Measurements from ENCODE around the gene MRPS18C. TPM values are rescaled to one million over a fixed set of nuclear protein-coding genes. Genes with fewer than 3 reads are reported as not detected.
A peak's percentile ranks its signal among the peaks of the same experiment; 100 is the strongest.

MRPS18C gene
- total and polyA plus RNA-seq, 9 of the 15 experiments (the other 6 are each of a cell fraction or from before 2014, with no cell fraction given): 54.3 to 390 (median 138) TPM

DNA sequence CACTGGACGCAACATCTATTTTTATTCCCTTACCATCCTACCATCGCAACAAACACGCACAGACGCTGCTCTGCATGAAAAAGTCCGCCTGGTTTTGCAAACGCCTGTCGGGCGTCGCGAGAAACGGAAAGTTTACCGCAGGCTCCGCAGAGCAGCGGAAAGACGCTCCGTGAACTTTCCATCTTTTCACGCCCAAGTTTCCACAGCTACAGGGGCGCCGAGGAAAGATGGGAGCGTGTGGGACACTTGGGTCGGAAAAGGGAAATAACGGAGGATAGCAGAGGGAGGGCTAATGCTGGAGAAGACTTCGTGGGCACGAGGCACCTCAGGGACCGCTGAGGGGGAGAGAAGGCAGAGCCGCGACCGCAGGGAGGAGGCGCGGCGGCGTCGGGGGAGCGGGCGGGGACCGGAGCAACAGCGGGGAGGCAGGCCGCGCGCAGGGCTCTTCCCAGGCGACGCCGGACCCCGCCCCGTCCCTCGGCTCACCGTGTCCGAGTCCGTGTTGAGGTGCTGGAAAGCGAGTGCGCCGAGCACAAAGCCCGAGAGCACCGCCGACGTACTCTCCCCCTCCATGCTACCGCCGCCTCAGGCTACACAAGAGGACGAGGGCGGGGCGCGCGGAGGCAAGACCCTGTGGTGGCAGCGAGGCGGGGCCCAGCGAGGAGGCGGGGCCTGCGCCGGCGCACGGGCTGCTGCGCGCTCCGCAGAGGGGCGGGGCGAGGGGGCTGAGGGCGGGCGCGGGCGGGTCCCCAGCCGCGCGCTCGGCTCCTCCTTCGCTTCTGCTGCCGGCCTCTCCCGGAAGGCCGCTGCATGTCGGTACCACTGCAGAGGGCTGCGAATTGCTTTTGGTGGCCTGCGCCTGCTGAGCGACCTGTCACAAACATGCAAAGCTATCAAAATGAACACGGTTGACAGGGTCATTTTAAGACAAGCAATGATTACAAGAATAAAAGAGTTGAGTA is 28.9 kb downstream of the MRPS18C start, which contains the start of gene ABRAXAS1 (continued):
- TF ChIP-seq SMARCC2 (IDR thresholded peaks at IDR 0.05; ENCODE audit: low read depth) (no peak), SIRT6 (IDR thresholded peaks at IDR 0.05; ENCODE audit: low read depth, low read length) (no peak), HNRNPUL1 (IDR thresholded peaks at IDR 0.05; ENCODE audit: low read length) (no peak), HDGF (IDR thresholded peaks at IDR 0.05) (no peak), KDM2B (CRISPR knock-in tag; IDR thresholded peaks at IDR 0.05) (no peak), ZNF217 (CRISPR knock-in tag; IDR thresholded peaks at IDR 0.05) (no peak), IFI16 (CRISPR knock-in tag; IDR thresholded peaks at IDR 0.05) (no peak), NEUROD1 (IDR thresholded peaks at IDR 0.05; ENCODE audit: borderline replicate concordance, low read depth, low read length, partially characterized antibody) (peak; percentile 16), ZNF79 (CRISPR knock-in tag; IDR thresholded peaks at IDR 0.05; ENCODE audit: low read depth) (no peak), CBX1 (IDR thresholded peaks at IDR 0.05; ENCODE audit: low read depth) (peak; percentile 84), POLR2B (IDR thresholded peaks at IDR 0.05; ENCODE audit: low read depth, partially characterized antibody) (peak; percentile 63), KAT8 (IDR thresholded peaks at IDR 0.05; ENCODE audit: low read depth) (no peak), BMI1 (IDR thresholded peaks at IDR 0.05; ENCODE audit: low read length) (no peak), GATA2 (CRISPR knock-in tag; IDR thresholded peaks at IDR 0.05) (no peak), RUNX1 (IDR thresholded peaks at IDR 0.05; ENCODE audit: low read depth) (0 out of 2 replicates have a peak, but pooled peaks have one; percentile 12), PHB (CRISPR knock-in tag; IDR thresholded peaks at IDR 0.05) (no peak), ZNF699 (CRISPR knock-in tag; IDR thresholded peaks at IDR 0.05; ENCODE audit: insufficient replicate concordance) (no peak), FOXA1 (IDR thresholded peaks at IDR 0.05; ENCODE audit: borderline replicate concordance) (no peak), KDM4B (IDR thresholded peaks at IDR 0.05; ENCODE audit: borderline replicate concordance in 2 of 2, low read depth in 1 of 2) (0 out of 4 replicates have a peak, but pooled peaks of 1 of the 2 experiments have one; percentile 26), JUN (IDR thresholded peaks at IDR 0.05; ENCODE audit: borderline replicate concordance, low read depth, low read length) (no peak), JUN (CRISPR knock-in tag; IDR thresholded peaks at IDR 0.05; ENCODE audit: borderline replicate concordance) (no peak), HLTF (IDR thresholded peaks at IDR 0.05) (peak; percentile 74)
- TF ChIP-seq, protein P1, sequence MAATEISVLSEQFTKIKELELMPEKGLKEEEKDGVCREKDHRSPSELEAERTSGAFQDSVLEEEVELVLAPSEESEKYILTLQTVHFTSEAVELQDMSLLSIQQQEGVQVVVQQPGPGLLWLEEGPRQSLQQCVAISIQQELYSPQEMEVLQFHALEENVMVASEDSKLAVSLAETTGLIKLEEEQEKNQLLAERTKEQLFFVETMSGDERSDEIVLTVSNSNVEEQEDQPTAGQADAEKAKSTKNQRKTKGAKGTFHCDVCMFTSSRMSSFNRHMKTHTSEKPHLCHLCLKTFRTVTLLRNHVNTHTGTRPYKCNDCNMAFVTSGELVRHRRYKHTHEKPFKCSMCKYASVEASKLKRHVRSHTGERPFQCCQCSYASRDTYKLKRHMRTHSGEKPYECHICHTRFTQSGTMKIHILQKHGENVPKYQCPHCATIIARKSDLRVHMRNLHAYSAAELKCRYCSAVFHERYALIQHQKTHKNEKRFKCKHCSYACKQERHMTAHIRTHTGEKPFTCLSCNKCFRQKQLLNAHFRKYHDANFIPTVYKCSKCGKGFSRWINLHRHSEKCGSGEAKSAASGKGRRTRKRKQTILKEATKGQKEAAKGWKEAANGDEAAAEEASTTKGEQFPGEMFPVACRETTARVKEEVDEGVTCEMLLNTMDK (IDR thresholded peaks at IDR 0.05; ENCODE audit: borderline replicate concordance, insufficient read depth, low read depth, low read length, poor library complexity, severe bottlenecking): no peak
- TF ChIP-seq, protein P2, sequence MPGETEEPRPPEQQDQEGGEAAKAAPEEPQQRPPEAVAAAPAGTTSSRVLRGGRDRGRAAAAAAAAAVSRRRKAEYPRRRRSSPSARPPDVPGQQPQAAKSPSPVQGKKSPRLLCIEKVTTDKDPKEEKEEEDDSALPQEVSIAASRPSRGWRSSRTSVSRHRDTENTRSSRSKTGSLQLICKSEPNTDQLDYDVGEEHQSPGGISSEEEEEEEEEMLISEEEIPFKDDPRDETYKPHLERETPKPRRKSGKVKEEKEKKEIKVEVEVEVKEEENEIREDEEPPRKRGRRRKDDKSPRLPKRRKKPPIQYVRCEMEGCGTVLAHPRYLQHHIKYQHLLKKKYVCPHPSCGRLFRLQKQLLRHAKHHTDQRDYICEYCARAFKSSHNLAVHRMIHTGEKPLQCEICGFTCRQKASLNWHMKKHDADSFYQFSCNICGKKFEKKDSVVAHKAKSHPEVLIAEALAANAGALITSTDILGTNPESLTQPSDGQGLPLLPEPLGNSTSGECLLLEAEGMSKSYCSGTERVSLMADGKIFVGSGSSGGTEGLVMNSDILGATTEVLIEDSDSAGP (CRISPR knock-in tag; IDR thresholded peaks at IDR 0.05): peak; percentile 53; the same call in 1 of the 2 replicates
- TF ChIP-seq, protein P3, sequence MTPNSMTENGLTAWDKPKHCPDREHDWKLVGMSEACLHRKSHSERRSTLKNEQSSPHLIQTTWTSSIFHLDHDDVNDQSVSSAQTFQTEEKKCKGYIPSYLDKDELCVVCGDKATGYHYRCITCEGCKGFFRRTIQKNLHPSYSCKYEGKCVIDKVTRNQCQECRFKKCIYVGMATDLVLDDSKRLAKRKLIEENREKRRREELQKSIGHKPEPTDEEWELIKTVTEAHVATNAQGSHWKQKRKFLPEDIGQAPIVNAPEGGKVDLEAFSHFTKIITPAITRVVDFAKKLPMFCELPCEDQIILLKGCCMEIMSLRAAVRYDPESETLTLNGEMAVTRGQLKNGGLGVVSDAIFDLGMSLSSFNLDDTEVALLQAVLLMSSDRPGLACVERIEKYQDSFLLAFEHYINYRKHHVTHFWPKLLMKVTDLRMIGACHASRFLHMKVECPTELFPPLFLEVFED (CRISPR knock-in tag; conservative IDR thresholded peaks at IDR 0.05): 0 out of 2 replicates have a peak, but pooled peaks have one; percentile 81
